ENCODE data around the gene ILRUN.

- TF ChIP-seq EP400 (IDR thresholded peaks at IDR 0.05): no peak
- TF ChIP-seq, protein P1, sequence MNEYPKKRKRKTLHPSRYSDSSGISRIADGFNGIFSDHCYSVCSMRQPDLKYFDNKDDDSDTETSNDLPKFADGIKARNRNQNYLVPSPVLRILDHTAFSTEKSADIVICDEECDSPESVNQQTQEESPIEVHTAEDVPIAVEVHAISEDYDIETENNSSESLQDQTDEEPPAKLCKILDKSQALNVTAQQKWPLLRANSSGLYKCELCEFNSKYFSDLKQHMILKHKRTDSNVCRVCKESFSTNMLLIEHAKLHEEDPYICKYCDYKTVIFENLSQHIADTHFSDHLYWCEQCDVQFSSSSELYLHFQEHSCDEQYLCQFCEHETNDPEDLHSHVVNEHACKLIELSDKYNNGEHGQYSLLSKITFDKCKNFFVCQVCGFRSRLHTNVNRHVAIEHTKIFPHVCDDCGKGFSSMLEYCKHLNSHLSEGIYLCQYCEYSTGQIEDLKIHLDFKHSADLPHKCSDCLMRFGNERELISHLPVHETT (CRISPR knock-in tag; conservative IDR thresholded peaks at IDR 0.05 in 1 of 2, IDR thresholded peaks at IDR 0.05 in 1 of 2): no peak
- no peak for TF ChIP-seq POLR2A (conservative IDR thresholded peaks at IDR 0.05)
- TF ChIP-seq NR2C2 (CRISPR knock-in tag; IDR thresholded peaks at IDR 0.05): no peak
- no peak for TF ChIP-seq NR2C2 (tag; IDR thresholded peaks at IDR 0.05)
- TF ChIP-seq FOXJ3 (CRISPR knock-in tag; IDR thresholded peaks at IDR 0.05): no peak
- TF ChIP-seq ARNT (IDR thresholded peaks at IDR 0.05): no peak
- TF ChIP-seq, protein P2, sequence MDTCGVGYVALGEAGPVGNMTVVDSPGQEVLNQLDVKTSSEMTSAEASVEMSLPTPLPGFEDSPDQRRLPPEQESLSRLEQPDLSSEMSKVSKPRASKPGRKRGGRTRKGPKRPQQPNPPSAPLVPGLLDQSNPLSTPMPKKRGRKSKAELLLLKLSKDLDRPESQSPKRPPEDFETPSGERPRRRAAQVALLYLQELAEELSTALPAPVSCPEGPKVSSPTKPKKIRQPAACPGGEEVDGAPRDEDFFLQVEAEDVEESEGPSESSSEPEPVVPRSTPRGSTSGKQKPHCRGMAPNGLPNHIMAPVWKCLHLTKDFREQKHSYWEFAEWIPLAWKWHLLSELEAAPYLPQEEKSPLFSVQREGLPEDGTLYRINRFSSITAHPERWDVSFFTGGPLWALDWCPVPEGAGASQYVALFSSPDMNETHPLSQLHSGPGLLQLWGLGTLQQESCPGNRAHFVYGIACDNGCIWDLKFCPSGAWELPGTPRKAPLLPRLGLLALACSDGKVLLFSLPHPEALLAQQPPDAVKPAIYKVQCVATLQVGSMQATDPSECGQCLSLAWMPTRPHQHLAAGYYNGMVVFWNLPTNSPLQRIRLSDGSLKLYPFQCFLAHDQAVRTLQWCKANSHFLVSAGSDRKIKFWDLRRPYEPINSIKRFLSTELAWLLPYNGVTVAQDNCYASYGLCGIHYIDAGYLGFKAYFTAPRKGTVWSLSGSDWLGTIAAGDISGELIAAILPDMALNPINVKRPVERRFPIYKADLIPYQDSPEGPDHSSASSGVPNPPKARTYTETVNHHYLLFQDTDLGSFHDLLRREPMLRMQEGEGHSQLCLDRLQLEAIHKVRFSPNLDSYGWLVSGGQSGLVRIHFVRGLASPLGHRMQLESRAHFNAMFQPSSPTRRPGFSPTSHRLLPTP (IDR thresholded peaks at IDR 0.05; ENCODE audit: borderline replicate concordance, extremely low read depth, insufficient read length): no peak
- no peak for TF ChIP-seq ID3 (CRISPR knock-in tag; IDR thresholded peaks at IDR 0.05)
- no peak for TF ChIP-seq ID3 (tag; IDR thresholded peaks at IDR 0.05)
These were observed 44.3 kb downstream of the ILRUN start for GRCh38 chr6:34652263-34652662.

Data from K562 (cell line).